Breast epithelium (tissue), 3 donors: ENCODE measurements around the gene SMARCAD1.
"Not testable (repeated sequence)": the region's sequence is repeated elsewhere in the genome, so short reads cannot be mapped to it uniquely, and the experiment has no call there.

Source experiments
- POLR2AphosphoS5 ChIP-seq, 3 donors: sonication (generic); formaldehyde crosslinking; IDR thresholded peaks; one replicate each; pipeline ENCODE4 v1.6.1; 2017; ENCODE audit warnings: antibody characterized with exemption in 3 of 3
- TF ChIP-seq, protein P1 (sequence below), 3 donors: fragments of 450-650 bp; IDR thresholded peaks; one replicate each; pipeline ENCODE4 v1.5.1; 2016 to 2017; ENCODE audit warnings: antibody characterized with exemption in 3 of 3, mild to moderate bottlenecking in 3 of 3, moderate library complexity in 3 of 3

GRCh38 chr4:94295473-94295872 lies 87.8 kb downstream of the SMARCAD1 start:
- not testable (repeated sequence) for TF ChIP-seq POLR2AphosphoS5 (IDR thresholded peaks at IDR 0.05)
- TF ChIP-seq, protein P1, sequence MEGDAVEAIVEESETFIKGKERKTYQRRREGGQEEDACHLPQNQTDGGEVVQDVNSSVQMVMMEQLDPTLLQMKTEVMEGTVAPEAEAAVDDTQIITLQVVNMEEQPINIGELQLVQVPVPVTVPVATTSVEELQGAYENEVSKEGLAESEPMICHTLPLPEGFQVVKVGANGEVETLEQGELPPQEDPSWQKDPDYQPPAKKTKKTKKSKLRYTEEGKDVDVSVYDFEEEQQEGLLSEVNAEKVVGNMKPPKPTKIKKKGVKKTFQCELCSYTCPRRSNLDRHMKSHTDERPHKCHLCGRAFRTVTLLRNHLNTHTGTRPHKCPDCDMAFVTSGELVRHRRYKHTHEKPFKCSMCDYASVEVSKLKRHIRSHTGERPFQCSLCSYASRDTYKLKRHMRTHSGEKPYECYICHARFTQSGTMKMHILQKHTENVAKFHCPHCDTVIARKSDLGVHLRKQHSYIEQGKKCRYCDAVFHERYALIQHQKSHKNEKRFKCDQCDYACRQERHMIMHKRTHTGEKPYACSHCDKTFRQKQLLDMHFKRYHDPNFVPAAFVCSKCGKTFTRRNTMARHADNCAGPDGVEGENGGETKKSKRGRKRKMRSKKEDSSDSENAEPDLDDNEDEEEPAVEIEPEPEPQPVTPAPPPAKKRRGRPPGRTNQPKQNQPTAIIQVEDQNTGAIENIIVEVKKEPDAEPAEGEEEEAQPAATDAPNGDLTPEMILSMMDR (IDR thresholded peaks at IDR 0.05) = not testable (repeated sequence)
